Mononuclear cell (primary cell): ENCODE measurements around the gene CADM1. TPM values are rescaled to one million over a fixed set of nuclear protein-coding genes. Genes with fewer than 3 reads are reported as not detected.

ENCODE experiments used
- H3K27me3 ChIP-seq: 2 replicates; pipeline ENCODE4 v1.6.0; 2011; ENCODE audit warnings: low read length, control low read depth; ENCODE audit not compliant: insufficient read depth
- H3K4me1 ChIP-seq: 2 replicates; pipeline ENCODE4 v1.5.1; 2011; ENCODE audit warnings: mild to moderate bottlenecking, low read length, control low read depth; ENCODE audit not compliant: insufficient read depth
- H3K4me3 ChIP-seq: 2 replicates; pipeline ENCODE4 v1.5.1; 2011; ENCODE audit warnings: mild to moderate bottlenecking, low read length, moderate library complexity
- H3K9me3 ChIP-seq: 2 replicates; pipeline ENCODE4 v1.5.1; 2011; ENCODE audit warnings: low read depth, mild to moderate bottlenecking, control low read depth, low read length
- total RNA-seq: library from RNA; depleted of rRNA; stranded (reverse); fragments of >200 nt; gene quantifications from one replicate; pipeline ENCODE4 v1.2.3, GENCODE V29; 2012

The CADM1 gene
- total RNA-seq, 1 donor = 4.2 TPM

DNA sequence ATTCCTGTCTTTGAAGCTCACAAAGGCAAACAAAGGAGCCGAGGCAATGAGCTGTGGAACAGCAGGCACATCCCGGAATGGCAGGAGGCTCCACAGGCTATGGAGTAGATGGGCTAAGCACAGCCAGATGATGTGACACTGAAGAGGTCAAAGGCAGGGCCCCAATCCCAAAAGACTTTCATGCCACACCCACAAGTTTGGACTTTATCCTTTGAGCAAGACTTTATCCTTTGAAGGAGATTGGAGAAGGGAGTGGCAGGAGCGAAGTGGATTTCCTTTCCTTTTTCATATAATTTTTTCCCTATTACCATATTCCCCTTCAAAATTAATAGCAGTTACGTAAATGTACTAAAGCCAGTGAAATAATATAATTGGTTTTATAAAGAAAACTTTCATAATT lies 379.4 kb downstream of the CADM1 start:
- H3K9me3 ChIP-seq = no peaks in the 10 kb centered on the region
- no peaks in the 10 kb centered on the region for H3K4me1 ChIP-seq
- no peaks in the 10 kb centered on the region for H3K27me3 ChIP-seq
- H3K4me3 ChIP-seq = no peak overlapping the region

DNA sequence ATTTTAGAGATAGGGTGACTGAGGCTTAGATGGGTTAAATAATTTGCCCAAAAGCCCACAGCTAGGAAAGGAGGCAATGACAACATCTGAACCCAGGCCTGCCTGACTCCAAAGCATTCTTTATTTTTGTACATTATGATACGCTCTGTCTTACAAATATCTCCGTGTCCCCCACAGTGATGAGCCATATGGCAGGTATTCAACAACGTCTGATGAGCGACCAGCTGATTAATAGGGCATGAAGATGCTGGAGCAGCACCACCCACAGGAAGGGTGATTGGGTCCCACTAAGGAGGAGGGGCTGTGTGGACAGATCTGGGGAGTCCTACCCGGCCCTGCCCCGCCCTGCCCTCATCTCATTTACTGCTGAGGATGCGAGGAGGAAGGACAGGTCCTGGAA lies 380.6 kb downstream of the CADM1 start:
- no peaks in the 10 kb centered on the region for H3K9me3 ChIP-seq
- H3K4me3 ChIP-seq = no peak overlapping the region
- no peaks in the 10 kb centered on the region for H3K4me1 ChIP-seq
- H3K27me3 ChIP-seq = no peaks in the 10 kb centered on the region

DNA sequence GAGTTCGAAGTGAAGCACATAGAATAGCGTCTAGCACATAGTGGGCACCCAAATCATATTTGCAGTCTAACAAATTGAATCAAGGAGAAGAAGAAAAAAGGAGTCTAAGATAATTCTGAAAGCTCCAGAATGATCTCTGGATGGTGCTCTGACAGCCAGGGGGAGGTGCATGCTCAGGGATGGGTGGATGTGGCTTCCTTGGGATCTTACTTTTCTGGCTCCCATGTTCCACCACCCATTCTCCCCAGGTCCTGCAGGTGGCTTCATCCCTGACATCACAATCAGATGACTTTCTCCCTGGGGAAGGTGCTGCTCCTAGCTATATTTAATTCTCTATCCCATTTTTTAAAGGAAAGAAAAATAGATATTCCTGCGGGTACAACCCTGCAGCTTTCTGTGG lies 381.9 kb downstream of the CADM1 start:
- no peaks in the 10 kb centered on the region for H3K9me3 ChIP-seq
- H3K4me1 ChIP-seq = no peaks in the 10 kb centered on the region
- H3K27me3 ChIP-seq = no peaks in the 10 kb centered on the region
- H3K4me3 ChIP-seq = no peak overlapping the region
